SK-N-SH treated with all-trans-retinoic acid at 6 μM for 48 hours (cell line): ENCODE results near the gene MRPS23.

Experiments used
- ATAC-seq: fragments of 200-7000 bp; cut with Tn5 transposase; 3 replicates; pipeline ENCODE4 v1.9.1; 2020; ENCODE audit warnings: mild to moderate bottlenecking, moderate library complexity
- ARNTL ChIP-seq: fragments of 450-650 bp; formaldehyde crosslinking; IDR thresholded peaks from 2 replicates; pipeline ENCODE4 v1.5.0; 2020; ENCODE audit warnings: low read depth, mild to moderate bottlenecking, moderate library complexity, borderline replicate concordance
- CSDC2 ChIP-seq: fragments of 250-450 bp; sonication (Bioruptor Pico); IDR thresholded peaks from 2 replicates; pipeline ENCODE4 v1.5.0; 2020; ENCODE audit warnings: mild to moderate bottlenecking, moderate library complexity
- ESRRG ChIP-seq: fragments of 250-450 bp; sonication (Bioruptor Pico); IDR thresholded peaks from 2 replicates; pipeline ENCODE4 v1.6.1; 2021; ENCODE audit warnings: mild to moderate bottlenecking
- GLIS3 ChIP-seq: fragments of 250-450 bp; sonication (Bioruptor Pico); IDR thresholded peaks from 2 replicates; pipeline ENCODE4 v1.5.0; 2020; ENCODE audit warnings: mild to moderate bottlenecking, moderate library complexity
- OSR1 ChIP-seq: fragments of 250-450 bp; sonication (Bioruptor Pico); IDR thresholded peaks from 2 replicates; pipeline ENCODE4 v1.8.0; 2022; ENCODE audit warnings: moderate library complexity, mild to moderate bottlenecking, inconsistent platforms
- PPARA ChIP-seq: fragments of 250-450 bp; sonication (Bioruptor Pico); IDR thresholded peaks from 2 replicates; pipeline ENCODE4 v1.5.0; 2020; ENCODE audit warnings: mild to moderate bottlenecking, borderline replicate concordance
- TCF4 ChIP-seq: fragments of 250-450 bp; sonication (Bioruptor Pico); IDR thresholded peaks from 2 replicates; pipeline ENCODE4 v1.8.0; 2021; ENCODE audit warnings: mild to moderate bottlenecking, moderate library complexity, borderline replicate concordance
- ZFP30 ChIP-seq: fragments of 450-650 bp; formaldehyde crosslinking; IDR thresholded peaks from 2 replicates; pipeline ENCODE4 v1.5.0; 2022; ENCODE audit warnings: mild to moderate bottlenecking, moderate library complexity
- ZNF70 ChIP-seq: fragments of 450-650 bp; formaldehyde crosslinking; IDR thresholded peaks from 2 replicates; pipeline ENCODE4 v1.5.0; 2020; ENCODE audit warnings: mild to moderate bottlenecking, moderate library complexity
- ZNF8 ChIP-seq: fragments of 450-650 bp; formaldehyde crosslinking; IDR thresholded peaks from 2 replicates; pipeline ENCODE4 v1.5.0; 2020; ENCODE audit warnings: mild to moderate bottlenecking, moderate library complexity
- TF ChIP-seq, protein P1 (sequence below): fragments of 250-450 bp; sonication (Bioruptor Pico); IDR thresholded peaks from 2 replicates; pipeline ENCODE4 v1.8.0; 2021; ENCODE audit warnings: low read depth, mild to moderate bottlenecking, moderate library complexity, borderline replicate concordance
- TF ChIP-seq, protein P2 (sequence below): fragments of 250-450 bp; sonication (Bioruptor Pico); IDR thresholded peaks from 2 replicates; pipeline ENCODE4 v1.5.1; 2020; ENCODE audit warnings: low read depth, mild to moderate bottlenecking, moderate library complexity
- TF ChIP-seq, protein P3 (sequence below): fragments of 250-450 bp; sonication (Bioruptor Pico); IDR thresholded peaks from 2 replicates; pipeline ENCODE4 v1.5.0; 2020; ENCODE audit warnings: mild to moderate bottlenecking, moderate library complexity
- TF ChIP-seq, protein P4 (sequence below): fragments of 250-450 bp; sonication (Bioruptor Pico); IDR thresholded peaks from 2 replicates; pipeline ENCODE4 v1.8.0; 2020; ENCODE audit warnings: mild to moderate bottlenecking, moderate library complexity, borderline replicate concordance
- TF ChIP-seq, protein P5 (sequence below): fragments of 250-450 bp; sonication (Bioruptor Pico); IDR thresholded peaks from 2 replicates; pipeline ENCODE4 v1.5.1; 2021; ENCODE audit warnings: mild to moderate bottlenecking, moderate library complexity

MRPS23 gene

DNA sequence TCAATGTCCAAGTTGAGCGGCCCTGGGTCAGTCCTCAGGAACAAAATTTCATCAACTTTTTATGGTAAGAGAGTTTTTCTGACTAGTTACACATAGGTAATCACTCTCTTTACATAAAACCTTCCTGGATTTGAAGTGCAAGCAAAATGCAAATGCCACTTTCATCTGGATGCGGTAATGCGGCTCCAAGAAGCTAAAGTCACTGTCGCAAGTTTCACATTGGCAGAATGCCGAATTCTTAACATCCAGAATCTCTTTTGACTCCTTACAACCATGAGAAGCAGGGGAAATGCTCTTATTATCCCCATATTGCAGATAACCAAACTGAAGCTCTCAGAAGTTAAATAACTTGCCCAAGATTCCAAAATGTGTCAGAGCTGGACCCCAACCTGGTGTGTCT is 30.0 kb downstream of the MRPS23 start (continued):
- TF ChIP-seq ESRRG (CRISPR knock-in tag), result no peak

DNA sequence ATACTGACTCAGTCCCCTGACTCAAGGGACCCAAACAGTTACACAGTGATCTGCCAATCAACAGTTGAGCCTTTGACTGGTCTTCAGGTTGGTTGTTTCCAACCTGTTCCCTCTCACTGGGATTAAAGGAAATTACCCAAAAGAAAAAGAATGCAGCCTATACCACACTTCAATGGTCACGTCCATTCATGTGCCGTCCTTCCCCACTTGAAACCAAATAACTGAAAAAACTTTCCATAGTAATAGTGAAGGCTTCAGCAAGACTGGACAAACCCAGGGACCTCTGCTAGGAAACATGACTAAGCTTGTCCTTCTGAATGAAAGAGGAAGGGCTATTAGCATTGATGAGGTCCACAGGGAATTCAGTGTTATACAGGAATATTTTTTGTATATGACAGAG is 30.6 kb downstream of the MRPS23 start:
- ATAC-seq, result no peak
- TF ChIP-seq PPARA (CRISPR knock-in tag), result no peak
- no peak for TF ChIP-seq ZNF8
- no peak for TF ChIP-seq ZNF70
- TF ChIP-seq, protein P1, sequence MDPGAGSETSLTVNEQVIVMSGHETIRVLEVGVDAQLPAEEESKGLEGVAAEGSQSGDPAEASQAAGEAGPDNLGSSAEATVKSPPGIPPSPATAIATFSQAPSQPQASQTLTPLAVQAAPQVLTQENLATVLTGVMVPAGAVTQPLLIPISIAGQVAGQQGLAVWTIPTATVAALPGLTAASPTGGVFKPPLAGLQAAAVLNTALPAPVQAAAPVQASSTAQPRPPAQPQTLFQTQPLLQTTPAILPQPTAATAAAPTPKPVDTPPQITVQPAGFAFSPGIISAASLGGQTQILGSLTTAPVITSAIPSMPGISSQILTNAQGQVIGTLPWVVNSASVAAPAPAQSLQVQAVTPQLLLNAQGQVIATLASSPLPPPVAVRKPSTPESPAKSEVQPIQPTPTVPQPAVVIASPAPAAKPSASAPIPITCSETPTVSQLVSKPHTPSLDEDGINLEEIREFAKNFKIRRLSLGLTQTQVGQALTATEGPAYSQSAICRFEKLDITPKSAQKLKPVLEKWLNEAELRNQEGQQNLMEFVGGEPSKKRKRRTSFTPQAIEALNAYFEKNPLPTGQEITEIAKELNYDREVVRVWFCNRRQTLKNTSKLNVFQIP (CRISPR knock-in tag), result no peak
- TF ChIP-seq OSR1 (CRISPR knock-in tag), result no peak
- TF ChIP-seq GLIS3 (CRISPR knock-in tag), result no peak
- TF ChIP-seq, protein P2, sequence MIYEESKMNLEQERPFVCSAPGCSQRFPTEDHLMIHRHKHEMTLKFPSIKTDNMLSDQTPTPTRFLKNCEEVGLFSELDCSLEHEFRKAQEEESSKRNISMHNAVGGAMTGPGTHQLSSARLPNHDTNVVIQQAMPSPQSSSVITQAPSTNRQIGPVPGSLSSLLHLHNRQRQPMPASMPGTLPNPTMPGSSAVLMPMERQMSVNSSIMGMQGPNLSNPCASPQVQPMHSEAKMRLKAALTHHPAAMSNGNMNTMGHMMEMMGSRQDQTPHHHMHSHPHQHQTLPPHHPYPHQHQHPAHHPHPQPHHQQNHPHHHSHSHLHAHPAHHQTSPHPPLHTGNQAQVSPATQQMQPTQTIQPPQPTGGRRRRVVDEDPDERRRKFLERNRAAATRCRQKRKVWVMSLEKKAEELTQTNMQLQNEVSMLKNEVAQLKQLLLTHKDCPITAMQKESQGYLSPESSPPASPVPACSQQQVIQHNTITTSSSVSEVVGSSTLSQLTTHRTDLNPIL (CRISPR knock-in tag), result no peak

DNA sequence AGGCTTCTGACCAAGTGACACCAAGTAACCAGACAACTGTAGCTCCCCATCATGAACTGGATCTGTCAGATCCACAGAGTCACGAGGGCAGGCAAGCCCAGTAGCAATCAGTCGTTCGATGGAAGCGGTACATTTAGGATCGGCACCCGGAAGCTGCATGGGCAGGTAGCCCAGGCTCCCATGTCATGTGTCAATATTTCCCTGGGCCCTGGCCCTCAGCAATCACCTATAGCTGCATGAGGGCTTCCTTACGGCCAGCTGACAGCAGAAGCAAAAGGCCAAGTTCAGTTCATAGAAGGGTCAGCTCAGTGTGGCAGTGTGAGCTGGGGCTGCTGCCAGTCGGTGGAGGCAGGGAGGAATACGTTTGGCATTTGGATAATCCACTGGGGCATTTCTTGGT is 31.8 kb downstream of the MRPS23 start:
- TF ChIP-seq, protein P3, sequence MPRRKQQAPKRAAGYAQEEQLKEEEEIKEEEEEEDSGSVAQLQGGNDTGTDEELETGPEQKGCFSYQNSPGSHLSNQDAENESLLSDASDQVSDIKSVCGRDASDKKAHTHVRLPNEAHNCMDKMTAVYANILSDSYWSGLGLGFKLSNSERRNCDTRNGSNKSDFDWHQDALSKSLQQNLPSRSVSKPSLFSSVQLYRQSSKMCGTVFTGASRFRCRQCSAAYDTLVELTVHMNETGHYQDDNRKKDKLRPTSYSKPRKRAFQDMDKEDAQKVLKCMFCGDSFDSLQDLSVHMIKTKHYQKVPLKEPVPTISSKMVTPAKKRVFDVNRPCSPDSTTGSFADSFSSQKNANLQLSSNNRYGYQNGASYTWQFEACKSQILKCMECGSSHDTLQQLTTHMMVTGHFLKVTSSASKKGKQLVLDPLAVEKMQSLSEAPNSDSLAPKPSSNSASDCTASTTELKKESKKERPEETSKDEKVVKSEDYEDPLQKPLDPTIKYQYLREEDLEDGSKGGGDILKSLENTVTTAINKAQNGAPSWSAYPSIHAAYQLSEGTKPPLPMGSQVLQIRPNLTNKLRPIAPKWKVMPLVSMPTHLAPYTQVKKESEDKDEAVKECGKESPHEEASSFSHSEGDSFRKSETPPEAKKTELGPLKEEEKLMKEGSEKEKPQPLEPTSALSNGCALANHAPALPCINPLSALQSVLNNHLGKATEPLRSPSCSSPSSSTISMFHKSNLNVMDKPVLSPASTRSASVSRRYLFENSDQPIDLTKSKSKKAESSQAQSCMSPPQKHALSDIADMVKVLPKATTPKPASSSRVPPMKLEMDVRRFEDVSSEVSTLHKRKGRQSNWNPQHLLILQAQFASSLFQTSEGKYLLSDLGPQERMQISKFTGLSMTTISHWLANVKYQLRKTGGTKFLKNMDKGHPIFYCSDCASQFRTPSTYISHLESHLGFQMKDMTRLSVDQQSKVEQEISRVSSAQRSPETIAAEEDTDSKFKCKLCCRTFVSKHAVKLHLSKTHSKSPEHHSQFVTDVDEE (CRISPR knock-in tag), result no peak
- TF ChIP-seq ZNF8 (no peak), TCF4 (CRISPR knock-in tag) (no peak), ARNTL (CRISPR knock-in tag) (no peak), ZFP30 (CRISPR knock-in tag) (no peak)
- TF ChIP-seq, protein P4, sequence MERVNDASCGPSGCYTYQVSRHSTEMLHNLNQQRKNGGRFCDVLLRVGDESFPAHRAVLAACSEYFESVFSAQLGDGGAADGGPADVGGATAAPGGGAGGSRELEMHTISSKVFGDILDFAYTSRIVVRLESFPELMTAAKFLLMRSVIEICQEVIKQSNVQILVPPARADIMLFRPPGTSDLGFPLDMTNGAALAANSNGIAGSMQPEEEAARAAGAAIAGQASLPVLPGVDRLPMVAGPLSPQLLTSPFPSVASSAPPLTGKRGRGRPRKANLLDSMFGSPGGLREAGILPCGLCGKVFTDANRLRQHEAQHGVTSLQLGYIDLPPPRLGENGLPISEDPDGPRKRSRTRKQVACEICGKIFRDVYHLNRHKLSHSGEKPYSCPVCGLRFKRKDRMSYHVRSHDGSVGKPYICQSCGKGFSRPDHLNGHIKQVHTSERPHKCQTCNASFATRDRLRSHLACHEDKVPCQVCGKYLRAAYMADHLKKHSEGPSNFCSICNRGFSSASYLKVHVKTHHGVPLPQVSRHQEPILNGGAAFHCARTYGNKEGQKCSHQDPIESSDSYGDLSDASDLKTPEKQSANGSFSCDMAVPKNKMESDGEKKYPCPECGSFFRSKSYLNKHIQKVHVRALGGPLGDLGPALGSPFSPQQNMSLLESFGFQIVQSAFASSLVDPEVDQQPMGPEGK (CRISPR knock-in tag), result no peak
- TF ChIP-seq, protein P5, sequence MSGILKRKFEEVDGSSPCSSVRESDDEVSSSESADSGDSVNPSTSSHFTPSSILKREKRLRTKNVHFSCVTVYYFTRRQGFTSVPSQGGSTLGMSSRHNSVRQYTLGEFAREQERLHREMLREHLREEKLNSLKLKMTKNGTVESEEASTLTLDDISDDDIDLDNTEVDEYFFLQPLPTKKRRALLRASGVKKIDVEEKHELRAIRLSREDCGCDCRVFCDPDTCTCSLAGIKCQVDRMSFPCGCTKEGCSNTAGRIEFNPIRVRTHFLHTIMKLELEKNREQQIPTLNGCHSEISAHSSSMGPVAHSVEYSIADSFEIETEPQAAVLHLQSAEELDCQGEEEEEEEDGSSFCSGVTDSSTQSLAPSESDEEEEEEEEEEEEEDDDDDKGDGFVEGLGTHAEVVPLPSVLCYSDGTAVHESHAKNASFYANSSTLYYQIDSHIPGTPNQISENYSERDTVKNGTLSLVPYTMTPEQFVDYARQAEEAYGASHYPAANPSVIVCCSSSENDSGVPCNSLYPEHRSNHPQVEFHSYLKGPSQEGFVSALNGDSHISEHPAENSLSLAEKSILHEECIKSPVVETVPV (CRISPR knock-in tag), result no peak
- no peak for ATAC-seq

DNA sequence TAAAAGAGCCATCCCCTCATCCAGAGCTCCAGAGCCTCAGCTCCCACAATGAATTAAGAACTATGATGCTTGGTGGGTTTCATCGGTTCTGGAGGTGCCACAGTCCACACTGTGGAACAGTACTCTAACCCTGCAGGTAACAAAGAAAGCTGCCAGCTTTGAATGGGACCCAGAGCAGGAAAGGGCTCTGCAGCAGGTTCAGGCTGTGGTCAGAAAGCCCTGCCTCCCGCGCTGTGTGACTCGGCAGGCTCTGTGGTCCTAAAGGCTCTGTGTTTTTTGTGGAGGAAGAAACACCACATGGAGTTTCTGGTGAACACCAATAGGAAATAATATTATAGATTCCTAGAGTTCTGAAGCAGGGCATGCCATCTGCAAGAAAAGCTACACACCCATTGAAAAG is 32.5 kb downstream of the MRPS23 start:
- no peak for ATAC-seq
- TF ChIP-seq, protein P1 (CRISPR knock-in tag), result no peak
- TF ChIP-seq ESRRG (CRISPR knock-in tag) (no peak), CSDC2 (CRISPR knock-in tag) (no peak)
- TF ChIP-seq, protein P4 (CRISPR knock-in tag), result no peak
- TF ChIP-seq, protein P2 (CRISPR knock-in tag), result no peak
